Medulla oblongata (tissue), 1 donor: Measurements from ENCODE around the gene PAPSS2.

Experiments used
- DNase-seq: peaks from one replicate; pipeline ENCODE4 v3.0.0-alpha.2; 2015; ENCODE audit errors: extremely low spot score

The PAPSS2 gene

DNA sequence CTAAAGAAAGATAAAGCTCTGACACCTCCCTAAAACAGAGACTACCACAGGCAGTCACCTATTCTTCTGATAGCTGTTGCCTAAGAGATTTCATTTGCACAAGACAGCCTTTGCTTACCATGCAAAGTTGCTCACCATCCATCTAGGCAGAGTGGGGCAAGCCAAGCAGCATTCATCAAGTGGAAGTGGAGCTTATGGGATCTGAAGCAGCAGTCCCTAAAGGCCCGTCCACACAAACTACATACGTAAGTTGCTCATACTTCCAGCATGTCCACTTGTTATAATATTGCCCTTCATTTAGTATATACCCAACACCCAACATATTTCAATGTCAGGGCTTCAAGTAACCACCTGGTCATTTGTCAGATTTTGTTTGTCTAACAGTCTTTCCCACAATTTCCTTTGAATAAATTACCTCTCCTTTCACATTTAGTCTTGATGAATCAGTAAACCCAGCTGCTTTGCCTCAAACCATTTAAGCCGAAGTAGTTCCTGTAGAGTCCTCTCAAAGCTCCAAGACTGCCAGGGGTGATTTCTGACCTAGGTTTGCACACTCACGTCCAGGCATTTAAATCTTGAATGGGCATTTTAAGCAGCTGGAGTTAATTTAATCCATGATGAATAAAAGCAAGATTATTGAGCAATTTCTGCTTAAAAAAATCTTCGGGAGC, 90.5 kb downstream of the PAPSS2 start:
- DNase-seq = no peak

DNA sequence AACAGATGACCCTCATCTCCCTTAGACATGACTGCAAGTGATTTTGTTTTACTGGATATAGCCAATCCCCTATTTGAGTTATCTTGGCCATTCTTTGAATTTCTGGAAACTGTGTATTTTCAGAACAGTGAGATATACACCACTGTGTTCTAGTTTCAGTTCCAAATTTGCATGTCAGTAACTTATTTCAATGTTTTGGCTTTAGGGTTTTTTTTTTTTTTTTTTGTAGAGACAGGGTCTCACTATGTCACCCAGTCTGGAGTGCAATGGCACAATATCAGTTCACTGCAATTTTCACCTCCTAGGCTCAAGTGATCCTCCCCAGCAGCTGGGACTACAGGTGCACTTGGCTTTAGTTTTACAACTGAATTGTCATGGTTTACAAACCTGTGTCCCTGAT, 91.1 kb downstream of the PAPSS2 start:
- DNase-seq = no peak

- no peak for DNase-seq
Measured at GRCh38 chr10:87751274-87751673, 91.6 kb downstream of the PAPSS2 start.

DNA sequence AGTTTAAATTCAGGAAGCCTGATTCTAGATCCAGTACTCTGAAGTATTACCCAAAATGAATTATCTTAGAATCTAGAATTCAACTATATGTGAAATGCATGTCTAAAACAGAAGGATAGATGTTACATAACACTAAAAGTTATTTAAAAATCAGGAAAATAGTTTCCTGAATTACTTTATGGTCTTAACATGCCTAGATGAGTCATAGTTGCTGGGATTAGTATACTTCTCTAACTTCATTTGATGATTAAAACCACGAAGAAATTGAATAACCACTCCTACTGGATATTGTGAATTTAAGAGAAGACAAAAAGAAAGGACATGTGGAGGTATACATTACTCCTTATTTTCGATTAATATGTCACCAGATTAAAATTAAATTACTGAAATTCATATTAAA, 92.9 kb downstream of the PAPSS2 start:
- no peak for DNase-seq

- no peak for DNase-seq
Measured at GRCh38 chr10:87753995-87754866, 94.6 kb downstream of the PAPSS2 start.

GRCh38 chr10:87757685-87758084, 98.0 kb downstream of the PAPSS2 start:
- DNase-seq = no peak

GRCh38 chr10:87759551-87759950, 99.9 kb downstream of the PAPSS2 start:
- no peak for DNase-seq

DNA sequence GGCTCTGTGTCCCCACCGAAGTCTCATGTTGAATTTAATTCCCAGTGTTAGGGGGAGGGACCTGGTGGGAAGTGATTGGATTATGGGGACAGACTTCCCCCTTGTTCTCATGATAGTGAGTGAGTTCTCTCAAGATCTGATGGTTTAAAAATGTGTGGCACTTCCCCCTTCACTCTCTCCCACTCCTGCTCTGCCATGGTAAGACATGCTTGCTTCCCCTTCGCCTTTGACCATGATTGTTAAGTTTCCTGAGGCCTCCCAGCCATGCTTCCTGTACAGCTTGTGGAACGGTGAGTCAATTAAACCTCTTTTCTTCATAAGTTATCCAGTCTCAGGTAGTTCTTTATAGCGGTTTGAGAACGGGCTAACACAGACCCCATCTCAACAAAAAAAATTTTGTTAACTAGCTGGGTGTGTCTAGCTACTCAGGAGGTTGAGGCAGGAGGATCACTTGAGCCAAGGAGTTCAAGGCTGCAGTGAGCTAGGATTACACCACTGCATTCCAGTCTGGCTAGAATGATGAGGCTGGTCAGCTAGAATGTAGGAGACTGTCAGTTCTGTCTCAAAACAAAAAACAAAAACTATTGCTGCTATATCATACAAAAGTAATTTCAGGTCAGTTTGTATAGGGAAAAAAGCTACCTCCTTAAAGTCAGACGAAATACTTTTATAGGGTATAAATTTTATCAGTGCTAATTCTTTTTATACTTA, 100.7 kb downstream of the PAPSS2 start:
- DNase-seq = no peak

DNA sequence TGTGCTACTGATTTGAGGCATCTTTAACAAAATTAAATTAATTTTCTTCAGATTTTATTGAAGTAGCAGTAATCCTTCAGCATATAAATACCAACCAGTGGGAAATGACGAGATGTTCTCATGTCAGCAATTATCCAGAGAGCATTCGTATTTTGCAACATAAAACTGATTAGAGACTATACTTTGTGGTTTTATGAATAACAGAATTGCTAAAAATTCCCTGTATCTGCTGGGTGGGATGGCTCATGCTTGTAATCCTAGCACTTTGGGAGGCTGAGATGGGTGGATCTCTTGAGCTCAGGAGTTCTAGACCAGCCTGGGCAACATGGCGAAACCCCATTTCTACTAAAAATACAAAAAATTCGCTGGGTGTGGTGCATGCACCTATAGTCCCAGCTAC, 101.5 kb downstream of the PAPSS2 start:
- no peak for DNase-seq

- DNase-seq = no peak
Measured at GRCh38 chr10:87761892-87762291, 102.2 kb downstream of the PAPSS2 start.

GRCh38 chr10:87763086-87763861, 103.6 kb downstream of the PAPSS2 start:
- no peak for DNase-seq

GRCh38 chr10:87764072-87764934, 104.6 kb downstream of the PAPSS2 start:
- DNase-seq = no peak

GRCh38 chr10:87765666-87766376, 106.1 kb downstream of the PAPSS2 start:
- DNase-seq = no peak

DNA sequence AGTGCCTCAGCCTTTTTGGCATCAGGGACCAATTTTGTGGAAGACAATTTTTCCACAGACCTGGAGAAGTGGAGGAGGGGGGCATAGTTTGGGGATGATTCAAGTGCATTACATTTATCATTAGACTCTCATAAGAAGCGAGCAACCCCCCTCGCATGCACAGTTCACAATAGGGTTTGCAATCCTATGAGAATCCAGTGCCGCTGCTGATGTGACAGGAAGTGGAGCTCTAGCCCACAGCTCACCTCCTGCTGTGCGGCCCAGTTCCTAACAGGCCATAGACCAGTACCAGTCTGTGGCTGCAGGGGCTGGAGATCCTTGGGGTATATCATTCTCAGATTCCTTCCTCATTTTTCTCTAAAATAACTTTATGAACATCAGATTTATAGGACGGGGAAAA, 107.6 kb downstream of the PAPSS2 start:
- no peak for DNase-seq

GRCh38 chr10:87771871-87772500, 112.3 kb downstream of the PAPSS2 start:
- peak; percentile 54 for DNase-seq

DNA sequence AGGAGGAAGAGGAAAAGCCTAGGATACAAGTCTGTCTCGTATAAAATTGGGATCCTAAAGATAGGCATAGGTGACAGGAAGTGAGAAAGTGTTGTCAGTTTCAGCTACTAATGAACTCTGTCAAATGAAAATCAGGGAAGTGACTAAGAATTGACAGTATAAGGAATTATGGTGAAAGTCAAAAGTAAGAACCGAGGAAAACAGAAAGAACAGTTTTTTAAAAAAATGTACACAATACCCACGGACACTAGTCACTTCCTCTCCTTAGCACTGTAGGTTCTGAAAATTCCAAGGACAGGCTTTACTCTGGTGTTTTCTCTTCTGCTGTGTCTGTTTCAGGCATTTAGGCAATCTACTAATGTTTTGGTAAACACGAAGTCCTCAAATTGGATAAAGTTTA, 116.1 kb downstream of the PAPSS2 start:
- no peak for DNase-seq

GRCh38 chr10:87776328-87776727, 116.7 kb downstream of the PAPSS2 start:
- DNase-seq = no peak

DNA sequence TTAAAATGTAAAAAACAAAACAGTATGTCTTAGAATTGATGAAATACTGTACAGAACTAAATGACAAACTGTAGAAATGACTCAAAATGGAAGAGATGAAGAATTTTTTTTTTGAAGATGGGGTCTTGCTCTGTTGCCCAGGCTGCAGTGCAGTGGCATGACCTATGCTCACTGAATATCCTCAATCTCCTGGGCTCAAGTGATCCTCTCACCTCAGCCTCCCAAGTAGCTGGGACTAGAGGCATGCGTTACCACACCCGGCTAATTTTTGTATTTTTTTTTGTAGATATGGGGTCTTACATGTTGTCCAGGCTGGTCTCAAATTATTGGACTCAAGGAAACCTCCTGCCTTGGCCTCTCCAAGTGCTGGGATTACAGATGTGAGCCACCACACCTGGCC, 121.9 kb downstream of the PAPSS2 start:
- no peak for DNase-seq

DNA sequence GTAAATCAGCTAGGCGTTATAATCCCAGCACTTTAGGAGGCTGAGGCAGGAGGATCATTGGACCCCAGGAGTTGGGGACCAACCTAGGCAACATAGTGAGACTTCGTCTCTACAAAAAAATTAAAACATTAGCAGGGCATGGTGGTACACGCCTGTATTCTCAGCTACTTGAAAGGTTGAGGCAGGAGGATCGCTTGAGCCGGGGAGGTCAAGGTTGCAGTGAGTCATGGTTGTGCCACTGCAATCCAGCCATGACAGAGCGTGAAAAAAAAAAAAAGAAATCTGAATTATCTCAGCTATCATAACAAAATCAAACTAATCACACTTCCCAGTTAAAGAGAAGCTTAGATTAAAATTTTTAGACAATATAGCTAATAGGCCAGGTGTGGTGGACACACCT, 123.0 kb downstream of the PAPSS2 start:
- DNase-seq = no peak

DNA sequence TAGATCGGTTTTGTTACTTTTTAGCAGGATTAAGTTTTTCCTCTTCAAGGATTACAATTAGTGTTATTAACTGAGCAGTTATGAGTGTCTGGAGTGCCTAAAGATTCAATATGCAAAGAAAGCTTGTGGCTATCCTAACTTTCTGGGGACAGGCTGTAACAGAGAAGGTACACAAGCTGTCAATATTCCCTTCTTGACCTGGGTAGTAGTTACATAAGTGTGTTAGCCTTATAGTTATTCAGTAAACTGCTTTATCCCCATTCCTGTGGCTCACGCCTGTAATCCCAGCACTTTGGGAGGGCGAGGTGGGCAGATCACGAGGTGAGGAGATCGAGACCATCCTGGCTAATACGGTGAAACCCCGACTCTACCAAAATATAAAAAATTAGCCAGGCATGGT, 126.7 kb downstream of the PAPSS2 start:
- no peak for DNase-seq
